ENCODE data around the gene KLHDC2.
"Not testable (repeated sequence)": the region's sequence is repeated elsewhere in the genome, so short reads cannot be mapped to it uniquely, and the experiment has no call there.

- TF ChIP-seq POLR2A (IDR thresholded peaks at IDR 0.05): not testable (repeated sequence)
- TF ChIP-seq, protein P1, sequence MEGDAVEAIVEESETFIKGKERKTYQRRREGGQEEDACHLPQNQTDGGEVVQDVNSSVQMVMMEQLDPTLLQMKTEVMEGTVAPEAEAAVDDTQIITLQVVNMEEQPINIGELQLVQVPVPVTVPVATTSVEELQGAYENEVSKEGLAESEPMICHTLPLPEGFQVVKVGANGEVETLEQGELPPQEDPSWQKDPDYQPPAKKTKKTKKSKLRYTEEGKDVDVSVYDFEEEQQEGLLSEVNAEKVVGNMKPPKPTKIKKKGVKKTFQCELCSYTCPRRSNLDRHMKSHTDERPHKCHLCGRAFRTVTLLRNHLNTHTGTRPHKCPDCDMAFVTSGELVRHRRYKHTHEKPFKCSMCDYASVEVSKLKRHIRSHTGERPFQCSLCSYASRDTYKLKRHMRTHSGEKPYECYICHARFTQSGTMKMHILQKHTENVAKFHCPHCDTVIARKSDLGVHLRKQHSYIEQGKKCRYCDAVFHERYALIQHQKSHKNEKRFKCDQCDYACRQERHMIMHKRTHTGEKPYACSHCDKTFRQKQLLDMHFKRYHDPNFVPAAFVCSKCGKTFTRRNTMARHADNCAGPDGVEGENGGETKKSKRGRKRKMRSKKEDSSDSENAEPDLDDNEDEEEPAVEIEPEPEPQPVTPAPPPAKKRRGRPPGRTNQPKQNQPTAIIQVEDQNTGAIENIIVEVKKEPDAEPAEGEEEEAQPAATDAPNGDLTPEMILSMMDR (IDR thresholded peaks at IDR 0.05): not testable (repeated sequence)
Measured at GRCh38 chr14:49735669-49736068, 32.3 kb upstream of the KLHDC2 start.

Measured in sigmoid colon (tissue), 3 donors.